HepG2 (cell line): ENCODE data around the gene DPYD. TPM values are rescaled to one million over a fixed set of nuclear protein-coding genes. Genes with fewer than 3 reads are reported as not detected.

Source experiments
- ATAC-seq: fragments of 200-7000 bp; cut with Tn5 transposase; 3 replicates; pipeline ENCODE4 v1.9.1; 2020; ENCODE audit warnings: mild to moderate bottlenecking, moderate library complexity
- BruUV-seq: library from RNA; stranded (reverse); fragments of 400-500 nt; replicated peaks from 2 replicates; lab custom pipeline; 2021; lab: Mats Ljungman, UMichigan
- CTCF ChIA-PET: fragments of 300-600 bp; formaldehyde crosslinking; extraction: SDS; loops from one replicate; lab custom pipeline; 2021; ENCODE audit warnings: low total read pairs, inconsistent platforms, low intra/inter-chr PET ratio; lab: Yijun Ruan, JAX
- POLR2A ChIA-PET: fragments of 350-600 bp; sonication (Branson Sonifier 250); formaldehyde crosslinking; loops from one replicate; lab custom pipeline; 2020; ENCODE audit warnings: antibody characterized with exemption, inconsistent platforms; lab: Yijun Ruan, JAX
- DNase-seq: peaks from one replicate; pipeline ENCODE4 v3.0.0-alpha.2; 2015; ENCODE audit warnings: low spot score
- FAIRE-seq: peaks from 3 replicates; lab custom pipeline; 2011; peaks lifted over from hg19 to GRCh38; lab: Jason Lieb, UNC
- H2AFZ ChIP-seq: one replicate; pipeline ENCODE4 v1.6.1; 2011; ENCODE audit warnings: low read length, inconsistent platforms
- H3K27ac ChIP-seq: fragments of 300-600 bp; 3 replicates; pipeline ENCODE4 v1.8.0; 2011; ENCODE audit warnings: mixed run types, mild to moderate bottlenecking, mixed read lengths, low read length, inconsistent platforms; ENCODE audit not compliant: insufficient read depth; ENCODE audit errors: extremely low read length
- H3K27me3 ChIP-seq, 2 experiments: fragments of 200-600 bp in 1 of 2; 2 replicates in 1 of 2; 3 replicates in 1 of 2; pipeline versions ENCODE4 v1.6.0 to v1.8.0; 2011; ENCODE audit warnings: low read length in 2 of 2, mild to moderate bottlenecking in 2 of 2, moderate library complexity in 2 of 2, inconsistent platforms in 1 of 2; ENCODE audit not compliant: insufficient read depth in 2 of 2, control insufficient read depth in 1 of 2
- H3K36me3 ChIP-seq, 2 experiments: fragments of 200-600 bp in 1 of 2; replicated peaks in 1 of 2; 2 replicates in 1 of 2; 3 replicates in 1 of 2; pipeline versions ENCODE4 v1.5.1 to v1.8.0; 2011; ENCODE audit warnings: low read length in 2 of 2, inconsistent platforms in 1 of 2; ENCODE audit not compliant: insufficient read depth in 2 of 2, control insufficient read depth in 1 of 2
- H3K4me1 ChIP-seq: 2 replicates; pipeline ENCODE4 v1.5.1; 2012; ENCODE audit warnings: low read length, inconsistent platforms; ENCODE audit not compliant: insufficient read depth
- H3K4me2 ChIP-seq: 2 replicates; pipeline ENCODE4 v1.6.0; 2011; ENCODE audit warnings: low read depth, low read length, inconsistent platforms
- H3K4me3 ChIP-seq, 3 experiments: fragments of 200-600 bp in 1 of 3; sonication (generic), shearing (Covaris generic) in 1 of 3; replicated peaks in 1 of 3; 2 replicates each; pipeline ENCODE4 v1.5.1; 2011 to 2016; ENCODE audit warnings: low read length in 3 of 3, inconsistent platforms in 2 of 3, low read depth in 2 of 3, mild to moderate bottlenecking in 2 of 3, control low read depth in 1 of 3, mixed read lengths in 1 of 3; ENCODE audit not compliant: insufficient read depth in 1 of 3
- H3K79me2 ChIP-seq: one replicate; pipeline ENCODE4 v1.6.1; 2011; ENCODE audit warnings: low read length, inconsistent platforms; ENCODE audit not compliant: insufficient read depth
- H3K9ac ChIP-seq: 2 replicates; pipeline ENCODE4 v1.6.0; 2011; ENCODE audit warnings: mild to moderate bottlenecking, low read depth, low read length, inconsistent platforms; ENCODE audit not compliant: insufficient read depth
- H3K9me3 ChIP-seq: 2 replicates; pipeline ENCODE4 v1.5.1; 2012; ENCODE audit warnings: mild to moderate bottlenecking, low read length
- H4K20me1 ChIP-seq: 2 replicates; pipeline ENCODE4 v1.6.0; 2011; ENCODE audit warnings: inconsistent platforms, mild to moderate bottlenecking, low read length, moderate library complexity; ENCODE audit not compliant: insufficient read depth
- HNF4A ChIP-seq: sonication (generic); formaldehyde crosslinking; IDR thresholded peaks from 2 replicates; pipeline ENCODE4 v1.4.0; 2020; ENCODE audit warnings: missing genetic modification reagents
- PAXIP1 ChIP-seq: sonication (generic); formaldehyde crosslinking; conservative IDR thresholded peaks from 2 replicates; pipeline ENCODE4 v1.4.0; 2020; ENCODE audit warnings: mild to moderate bottlenecking, missing genetic modification reagents, moderate library complexity
- REPIN1 ChIP-seq: sonication (generic); formaldehyde crosslinking; IDR thresholded peaks from 2 replicates; pipeline ENCODE4 v1.8.0; 2022; ENCODE audit warnings: missing genetic modification reagents, low read depth, mild to moderate bottlenecking, borderline replicate concordance
- ZNF652 ChIP-seq: IDR thresholded peaks from 2 replicates; pipeline ENCODE4 v1.6.1; 2016; ENCODE audit warnings: low read depth, borderline replicate concordance
- WGBS: methylation state at CpG from one replicate; pipeline ENCODE4 v1.1.6; 2017; ENCODE audit warnings: low lambda C conversion rate; 5-methylcytosine and 5-hydroxymethylcytosine counted together
- in situ Hi-C: cut with HindIII; loops from 2 replicates; pipeline ENCODE4 v1.10.0; 2017; ENCODE audit warnings: low pct_unique_long_range_greater_than_20kb; ENCODE audit not compliant: extremely low pct_ligation_motif_present
- intact Hi-C: fragments of 100-400 bp; cut with micrococcal nuclease; formaldehyde crosslinking; loops from one replicate; pipeline ENCODE4 v1.10.0; 2022; ENCODE audit not compliant: unreplicated experiment
- polyA plus RNA-seq, 8 experiments: library from polyadenylated mRNA; depleted of rRNA in 3 of 8; stranded (reverse) in 7 of 8; unstranded in 1 of 8; fragments of >200 nt; fragmentation: Illumina TruSeq in 4 of 8; extraction: Trizol in 4 of 8; gene quantifications; 2 replicates each; pipeline versions ENCODE4 v1.2.1 to v1.2.3, GENCODE V29; 2011 to 2016; ENCODE audit warnings: low read depth in 4 of 8, missing spikeins in 1 of 8, mixed read lengths in 1 of 8; ENCODE audit not compliant: insufficient read depth in 1 of 8
- total RNA-seq, 5 experiments: library from RNA; depleted of rRNA; stranded (reverse); fragments of >200 nt; fragmentation: Illumina TruSeq; extraction: Trizol; gene quantifications; 2 replicates each; pipeline ENCODE4 v1.2.3, GENCODE V29; 2016; ENCODE audit warnings: low read depth in 1 of 5

DPYD gene
- total and polyA plus RNA-seq, 2 of the 13 experiments (the other 11 are each of a cell fraction or from before 2014, with no cell fraction given) = 1.3 to 3.4 TPM

- no peak overlapping the region for H2AFZ ChIP-seq
- H3K4me1 ChIP-seq = peaks cover 24% of the 10 kb centered on the region
- H4K20me1 ChIP-seq = no peaks in the 10 kb centered on the region
- 13% methylated on average over 3 of the region's 3 CpGs for WGBS
- TF ChIP-seq PAXIP1 = peak; percentile 18; the same call in 1 of the 2 replicates
- peak; percentile 89 for TF ChIP-seq ZNF652 (CRISPR knock-in tag)
- TF ChIP-seq REPIN1 (CRISPR knock-in tag) = no peak
- TF ChIP-seq HNF4A (CRISPR knock-in tag) = peak; percentile 35; the same call in 1 of the 2 replicates
- ATAC-seq = 0 out of 3 replicates have a peak, but pooled peaks have one; percentile 15
- H3K4me2 ChIP-seq = peak overlapping the region; percentile 16; the same call in 1 of the 2 replicates
- H3K27ac ChIP-seq = no peak overlapping the region
- no peak overlapping the region for H3K4me3 ChIP-seq
- no peaks in the 10 kb centered on the region for H3K79me2 ChIP-seq
- H3K36me3 ChIP-seq = no peaks in the 10 kb centered on the region
- H3K9me3 ChIP-seq = no peaks in the 10 kb centered on the region
- no peaks in the 10 kb centered on the region; a peak in 1 of 5 replicates for H3K27me3 ChIP-seq
- ChIA-PET CTCF (no interaction called here), POLR2A (no interaction called here)
- in situ Hi-C loops (no loop called here), intact Hi-C loops (no loop called here)
- H3K9ac ChIP-seq = no peak overlapping the region
- no peak for FAIRE-seq
- no peak for DNase-seq
- no TSS peak for BruUV-seq
Observed at GRCh38 chr1:97926017-97926708, 5.3 kb upstream of the DPYD start.
